GM12878 (cell line): ENCODE data around the gene RPS10.

ENCODE experiments used
- POLR2A ChIP-seq: IDR thresholded peaks from 2 replicates; pipeline ENCODE4 v1.6.1; 2011; ENCODE audit warnings: low read depth, mild to moderate bottlenecking, low read length
- RAD21 ChIP-seq: IDR thresholded peaks from 2 replicates; pipeline ENCODE4 v1.6.1; 2011; ENCODE audit warnings: mild to moderate bottlenecking, low read depth, low read length, moderate library complexity; ENCODE audit not compliant: insufficient read depth
- SP1 ChIP-seq: IDR thresholded peaks from one replicate; pipeline ENCODE4 v1.6.1; 2011; ENCODE audit warnings: low read depth, low read length
- TF ChIP-seq, protein P1 (sequence below), 3 experiments: IDR thresholded peaks in 2 of 3; conservative IDR thresholded peaks in 1 of 3; 2 replicates each; pipeline ENCODE4 v1.5.1; 2011; ENCODE audit warnings: low read depth in 3 of 3, low read length in 3 of 3, mild to moderate bottlenecking in 3 of 3, control low read depth in 2 of 3, moderate library complexity in 2 of 3, inconsistent platforms in 1 of 3, mixed read lengths in 1 of 3; ENCODE audit not compliant: control insufficient read depth in 2 of 3, insufficient read depth in 1 of 3; ENCODE audit errors: extremely low read depth in 1 of 3

DNA sequence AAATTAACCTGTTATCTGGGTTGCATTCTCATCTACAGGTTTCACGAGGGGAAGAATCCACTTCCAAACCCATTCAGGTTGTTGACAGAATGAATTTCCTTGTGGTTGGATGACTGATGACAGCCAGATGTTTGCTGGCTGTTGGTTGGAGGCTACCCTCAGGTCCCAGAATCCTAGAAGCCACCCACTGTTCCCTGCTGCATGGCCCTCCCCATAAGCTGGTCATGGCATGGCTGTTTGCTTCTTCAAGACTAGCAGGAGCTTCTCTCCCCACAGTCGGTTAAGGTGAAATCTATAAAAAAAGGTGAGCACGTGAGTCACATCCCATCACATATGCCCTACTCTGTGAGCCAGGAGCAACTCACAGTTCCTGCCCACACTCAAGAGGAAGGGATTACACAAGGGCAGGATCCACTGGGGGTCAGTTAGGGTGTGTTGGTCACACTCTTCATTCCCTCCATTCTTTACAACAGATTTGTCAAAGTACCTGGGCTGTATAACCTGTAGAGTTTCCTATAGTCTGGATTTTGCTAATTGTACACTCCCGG lies 19.5 kb upstream of the RPS10 start:
- TF ChIP-seq, protein P1, sequence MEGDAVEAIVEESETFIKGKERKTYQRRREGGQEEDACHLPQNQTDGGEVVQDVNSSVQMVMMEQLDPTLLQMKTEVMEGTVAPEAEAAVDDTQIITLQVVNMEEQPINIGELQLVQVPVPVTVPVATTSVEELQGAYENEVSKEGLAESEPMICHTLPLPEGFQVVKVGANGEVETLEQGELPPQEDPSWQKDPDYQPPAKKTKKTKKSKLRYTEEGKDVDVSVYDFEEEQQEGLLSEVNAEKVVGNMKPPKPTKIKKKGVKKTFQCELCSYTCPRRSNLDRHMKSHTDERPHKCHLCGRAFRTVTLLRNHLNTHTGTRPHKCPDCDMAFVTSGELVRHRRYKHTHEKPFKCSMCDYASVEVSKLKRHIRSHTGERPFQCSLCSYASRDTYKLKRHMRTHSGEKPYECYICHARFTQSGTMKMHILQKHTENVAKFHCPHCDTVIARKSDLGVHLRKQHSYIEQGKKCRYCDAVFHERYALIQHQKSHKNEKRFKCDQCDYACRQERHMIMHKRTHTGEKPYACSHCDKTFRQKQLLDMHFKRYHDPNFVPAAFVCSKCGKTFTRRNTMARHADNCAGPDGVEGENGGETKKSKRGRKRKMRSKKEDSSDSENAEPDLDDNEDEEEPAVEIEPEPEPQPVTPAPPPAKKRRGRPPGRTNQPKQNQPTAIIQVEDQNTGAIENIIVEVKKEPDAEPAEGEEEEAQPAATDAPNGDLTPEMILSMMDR (IDR thresholded peaks at IDR 0.05 in 2 of 3, conservative IDR thresholded peaks at IDR 0.05 in 1 of 3; ENCODE audit: control insufficient read depth in 2 of 3, extremely low read depth in 1 of 3, insufficient read depth in 1 of 3, low read depth in 3 of 3, low read length in 3 of 3), result no peak
- TF ChIP-seq POLR2A (no peak), RAD21 (no peak), SP1 (no peak)
